HG02763 (cell line): Measurements from ENCODE around the gene MRRF.

Source experiments
- ATAC-seq: cut with Tn5 transposase; IDR thresholded peaks from one replicate; pipeline ENCODE4 v1.9.1; 2021; ENCODE audit warnings: mild to moderate bottlenecking, moderate library complexity; ENCODE audit not compliant: unreplicated experiment

The MRRF gene

GRCh38 chr9:122264360-122265148, at the start of gene MRRF, which contains the start of gene RBM18:
Gene MRRF (plus strand): TSS chr9:122264882. CDS start chr9:122270892, 6,010 bp downstream.
Gene RBM18 (minus strand): TSS chr9:122264840. CDS start chr9:122261492, 3,348 bp downstream.
- ATAC-seq, result peak; percentile 87

DNA sequence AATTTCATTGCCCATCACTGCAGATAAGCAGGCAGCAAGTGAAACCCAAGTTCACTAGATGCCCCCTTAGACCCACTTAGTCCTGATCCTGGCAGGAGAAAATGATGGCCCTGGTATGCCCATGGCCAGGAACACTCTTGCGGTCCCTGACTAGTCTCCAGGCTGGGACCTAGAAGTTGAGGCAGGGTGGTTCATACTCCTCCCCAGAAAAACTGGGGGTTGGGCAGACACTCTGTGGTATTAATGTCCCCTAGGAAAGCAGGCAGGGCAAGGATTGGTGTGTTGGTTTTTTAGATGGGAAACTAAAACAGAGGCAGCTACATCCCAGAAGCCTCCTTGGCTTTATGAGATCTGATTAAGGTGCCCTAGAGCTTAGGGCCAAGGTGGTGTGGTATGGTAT, 49.0 kb upstream of the MRRF start:
- no peak for ATAC-seq

DNA sequence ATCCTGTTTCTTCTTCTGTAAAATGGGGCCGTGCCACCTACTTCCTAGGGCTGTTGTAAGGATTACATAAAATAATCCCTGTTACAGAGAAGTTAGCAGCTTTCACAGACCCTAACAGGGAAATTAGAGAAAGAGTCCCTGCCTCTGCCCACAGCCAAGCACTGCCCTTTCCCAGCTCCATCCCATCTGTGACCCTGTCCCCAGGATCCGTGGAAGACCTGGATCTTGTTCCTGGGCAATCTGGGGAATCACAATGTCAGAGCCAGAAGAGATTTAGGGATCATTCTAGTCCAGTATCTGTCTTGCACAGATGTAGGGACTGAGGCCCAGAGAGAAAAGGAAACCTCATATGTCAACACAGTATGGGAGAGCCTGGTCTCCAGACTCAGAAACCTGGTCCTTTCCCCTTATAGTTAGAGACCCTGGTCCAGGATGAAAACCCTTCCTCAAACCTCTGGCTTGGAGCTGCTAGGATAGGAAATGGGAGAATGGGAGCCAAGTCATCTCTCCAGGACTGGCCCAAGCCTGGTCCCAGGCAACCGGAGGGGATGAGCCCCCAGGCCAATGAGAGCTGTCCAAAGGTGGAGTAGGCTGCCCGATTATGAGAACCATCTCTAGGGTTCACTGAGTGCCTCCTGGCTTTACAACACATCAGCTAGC, 48.4 kb upstream of the MRRF start:
- no peak for ATAC-seq

DNA sequence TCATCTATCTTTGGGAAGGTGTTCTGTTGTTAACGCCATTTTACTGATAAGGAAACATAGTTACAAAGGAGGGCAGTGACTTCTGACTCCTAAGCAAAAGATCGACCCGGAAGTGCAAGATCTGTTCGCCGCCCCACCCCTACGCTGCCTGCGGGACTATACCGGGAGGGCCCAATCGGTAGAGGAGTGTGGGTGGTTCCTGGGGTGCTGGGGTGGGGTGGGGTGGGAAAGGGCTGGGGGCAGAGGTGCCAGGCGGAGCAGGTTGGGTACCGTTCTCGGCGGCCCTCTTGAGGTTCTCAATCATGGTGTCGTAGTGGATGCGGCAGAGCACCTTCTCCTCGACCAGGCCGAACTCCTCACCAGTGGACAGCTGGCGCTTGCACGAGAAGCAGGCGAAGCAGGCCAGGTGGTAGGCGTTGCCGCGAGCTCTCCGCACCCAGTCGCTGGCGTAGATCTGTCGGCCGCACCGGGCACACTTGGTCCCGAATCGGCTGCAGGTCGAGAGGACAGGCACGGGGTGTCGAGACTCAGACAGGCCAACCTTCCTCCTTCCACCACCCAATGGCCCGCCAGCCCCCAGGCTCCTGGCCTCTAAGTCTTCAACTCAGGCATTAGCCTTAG, 47.8 kb upstream of the MRRF start:
- no peak for ATAC-seq

GRCh38 chr9:122217640-122218039, 47.0 kb upstream of the MRRF start:
- no peak for ATAC-seq

GRCh38 chr9:122218071-122218934, 46.4 kb upstream of the MRRF start:
- ATAC-seq, result no peak

GRCh38 chr9:122218935-122219855, 45.5 kb upstream of the MRRF start:
- ATAC-seq, result no peak

DNA sequence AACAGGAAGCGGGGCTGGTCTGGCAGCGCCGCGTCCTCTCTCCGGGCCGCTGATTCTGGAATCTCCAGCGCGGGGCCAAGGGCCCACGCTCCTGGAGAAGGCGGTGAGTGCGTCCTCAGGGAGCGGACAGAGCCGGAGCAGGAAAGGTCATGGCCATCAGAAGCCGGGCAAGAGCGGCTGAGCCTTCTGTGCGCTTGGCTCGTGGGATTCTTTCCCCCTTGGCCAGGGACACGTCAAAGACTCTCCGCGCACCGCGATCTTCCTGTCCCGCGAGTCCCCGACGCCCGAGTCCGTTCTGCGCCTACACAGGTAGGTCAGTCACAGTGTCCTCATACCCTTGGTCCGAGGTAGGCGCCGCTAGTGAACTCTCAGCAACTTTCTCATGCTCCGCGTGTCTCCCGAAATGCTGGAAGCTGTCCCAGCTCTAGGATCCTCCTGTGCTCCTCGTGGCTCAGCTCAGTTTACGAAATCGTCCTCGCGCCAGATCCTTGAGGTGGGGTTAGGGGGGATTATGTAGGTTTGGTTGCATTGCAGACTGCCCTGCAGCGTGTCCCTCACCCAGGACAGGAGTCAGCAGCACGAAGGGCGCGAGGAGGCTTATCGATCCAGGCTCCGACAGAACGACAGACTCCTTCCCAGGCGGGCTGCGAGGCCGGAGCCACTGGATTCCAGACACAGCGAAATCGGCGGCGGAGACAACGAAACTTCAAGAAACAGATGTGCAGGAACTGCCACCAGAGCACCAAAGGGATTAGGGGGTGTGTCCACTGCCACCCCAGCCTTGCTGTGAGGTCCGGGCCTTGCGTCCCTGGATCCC, 44.6 kb upstream of the MRRF start:
- no peak for ATAC-seq

GRCh38 chr9:122220673-122221182, 44.0 kb upstream of the MRRF start:
- no peak for ATAC-seq

DNA sequence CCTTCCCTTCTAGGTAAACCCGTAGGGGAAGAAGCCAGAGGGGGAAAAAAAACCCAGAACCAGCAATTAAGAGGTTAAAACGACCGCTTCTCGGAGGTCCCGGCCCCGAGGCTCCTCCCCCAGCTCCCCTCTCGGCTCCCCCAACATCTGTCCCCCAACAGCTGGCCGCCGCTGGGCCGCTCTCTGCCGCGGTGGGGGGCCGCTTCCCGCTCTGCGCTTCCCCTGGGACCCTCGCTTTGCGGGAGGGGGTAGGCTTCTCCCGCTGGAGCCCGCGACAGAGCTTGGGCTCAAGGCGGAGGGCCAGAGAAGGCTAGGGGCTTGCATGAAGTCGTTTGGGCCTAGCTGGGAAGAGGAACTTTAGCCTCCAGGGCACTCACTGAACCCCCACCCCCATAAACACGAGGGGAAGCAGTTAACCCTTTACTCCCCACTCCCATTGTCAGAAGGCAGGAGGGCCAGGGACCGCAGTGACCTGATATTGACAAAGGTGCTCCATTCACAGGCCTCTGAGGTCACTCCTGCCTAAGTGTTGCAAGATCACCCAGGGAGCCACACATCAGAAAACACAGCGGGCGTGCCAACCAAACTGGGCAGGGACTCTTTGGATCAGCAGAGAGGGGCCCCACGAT, 43.4 kb upstream of the MRRF start:
- no peak for ATAC-seq

DNA sequence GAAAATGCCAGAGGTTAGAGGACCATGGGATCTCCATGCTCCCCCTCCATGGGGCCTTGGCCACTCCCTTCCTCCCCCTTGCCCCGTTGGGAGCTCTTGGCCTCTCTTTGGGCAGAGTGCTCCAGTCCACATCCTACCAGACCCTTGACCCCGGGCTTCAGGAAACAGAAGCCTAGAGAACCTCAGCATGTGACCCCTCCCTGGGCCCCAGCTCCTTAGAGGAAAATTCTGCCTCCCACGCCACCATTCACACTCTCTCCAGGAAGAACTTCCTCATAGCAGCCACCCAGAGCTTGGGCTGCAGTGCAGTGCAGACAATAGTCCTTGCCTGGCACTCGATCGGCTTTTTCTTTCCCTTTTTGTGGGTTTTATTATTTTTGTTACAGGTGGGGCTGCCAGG, 41.9 kb upstream of the MRRF start:
- ATAC-seq, result no peak

DNA sequence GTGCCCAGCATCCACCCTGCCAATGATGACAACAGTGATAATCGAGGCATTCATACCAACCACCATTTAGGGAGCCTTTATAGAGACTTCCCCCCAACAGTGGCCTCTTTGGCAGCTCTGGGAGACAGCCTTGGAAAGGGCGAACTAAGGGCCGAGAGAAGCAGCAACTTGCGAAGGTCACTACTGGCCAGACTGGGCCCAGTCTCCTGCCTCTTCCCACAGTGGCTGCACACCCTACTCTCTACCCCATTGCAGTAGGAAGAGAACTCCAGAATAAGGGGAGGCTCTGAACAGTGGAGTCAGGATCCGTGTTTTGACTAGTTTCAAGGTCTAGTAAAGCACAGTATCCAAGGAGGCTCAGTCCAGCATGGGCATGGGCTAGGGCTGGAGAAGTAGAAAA, 41.2 kb upstream of the MRRF start:
- no peak for ATAC-seq

GRCh38 chr9:122225312-122226141, 39.2 kb upstream of the MRRF start:
- ATAC-seq, result no peak

GRCh38 chr9:122226142-122226757, 38.4 kb upstream of the MRRF start:
- ATAC-seq, result no peak

- ATAC-seq, result no peak
Observed at GRCh38 chr9:122226758-122227574, 37.7 kb upstream of the MRRF start.

- ATAC-seq, result no peak
Observed at GRCh38 chr9:122227575-122227900, 37.1 kb upstream of the MRRF start.
